Activated CD4-positive, alpha-beta T cell treated with anti-CD3 and anti-CD28 coated beads, Interleukin-2, amount 50 U/mL, for 48 hours (primary cell): Measurements from ENCODE around the gene RAI1.

Experiments
- DNase-seq, 2 experiments: peaks; one replicate each; pipeline ENCODE4 v3.0.0-alpha.2; 2020

The RAI1 gene

DNA sequence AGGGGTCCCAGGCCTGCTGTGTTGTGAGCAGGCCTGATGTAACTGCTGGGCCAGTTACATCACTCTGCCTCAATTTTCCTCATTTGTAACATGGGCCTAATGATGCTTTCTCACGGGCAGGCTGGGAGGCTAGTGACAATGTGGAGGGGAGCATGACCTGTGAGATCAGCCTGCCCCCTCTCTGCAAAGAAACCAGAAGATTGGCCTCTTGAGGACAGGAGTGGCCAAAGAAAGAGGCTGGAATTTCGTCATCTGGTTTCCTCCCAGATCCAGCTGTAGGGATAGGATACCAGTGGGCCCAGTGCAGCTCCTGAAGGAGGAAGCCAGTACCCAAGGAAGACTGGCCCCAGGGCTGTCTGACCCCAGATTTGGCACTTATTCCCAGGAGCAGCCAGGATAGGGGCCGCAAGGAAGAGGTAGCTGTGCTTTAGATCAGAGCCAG, 156.1 kb downstream of the RAI1 start:
- DNase-seq, result no peak

DNA sequence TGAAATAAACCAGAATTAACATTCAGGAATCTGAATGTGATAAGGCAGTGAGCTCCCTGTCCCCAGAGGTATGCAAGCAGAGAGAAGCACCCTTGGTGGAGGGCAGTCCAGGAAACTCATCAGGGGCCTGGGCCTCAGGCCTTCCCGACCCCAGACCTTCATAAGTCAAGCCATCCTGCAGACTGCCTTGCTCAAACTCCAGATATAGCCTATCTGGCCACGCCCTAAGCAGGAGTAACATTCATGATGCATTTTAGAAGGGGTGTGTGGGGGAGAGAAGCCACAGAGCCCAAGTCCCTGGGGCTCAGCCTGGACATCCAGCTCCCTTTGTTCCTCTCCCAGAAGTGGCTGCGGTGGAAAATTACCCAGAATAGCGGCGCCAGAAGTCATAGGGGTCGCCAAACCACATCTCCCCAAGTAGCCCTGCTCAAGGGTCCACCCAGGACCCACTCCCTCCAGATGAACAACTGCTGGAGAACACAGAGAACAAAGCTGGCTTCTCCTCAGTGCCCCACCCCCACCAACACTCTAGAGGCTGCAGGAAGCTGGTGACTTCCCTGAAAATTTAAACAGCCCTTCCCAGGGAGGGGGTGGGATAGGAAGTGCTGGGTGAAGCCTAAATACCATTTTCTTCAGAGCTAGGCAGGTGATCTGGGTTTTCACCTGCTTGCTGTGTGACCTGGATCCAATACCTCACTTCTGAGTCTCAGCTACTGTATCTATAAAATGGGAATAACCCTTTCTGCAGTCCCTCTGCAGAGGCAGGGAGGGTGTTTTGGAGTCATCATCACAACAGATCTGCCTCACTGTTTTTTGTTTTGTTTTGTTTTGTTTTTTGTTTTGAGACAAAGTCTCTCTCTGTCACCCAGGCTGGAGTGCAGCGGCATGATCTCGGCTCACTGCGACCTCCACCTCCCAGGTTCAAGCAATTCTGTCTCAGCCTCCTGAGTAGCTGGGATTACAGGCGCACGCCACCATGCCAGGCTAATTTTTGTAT, 157.0 kb downstream of the RAI1 start:
- DNase-seq, result no peak

DNA sequence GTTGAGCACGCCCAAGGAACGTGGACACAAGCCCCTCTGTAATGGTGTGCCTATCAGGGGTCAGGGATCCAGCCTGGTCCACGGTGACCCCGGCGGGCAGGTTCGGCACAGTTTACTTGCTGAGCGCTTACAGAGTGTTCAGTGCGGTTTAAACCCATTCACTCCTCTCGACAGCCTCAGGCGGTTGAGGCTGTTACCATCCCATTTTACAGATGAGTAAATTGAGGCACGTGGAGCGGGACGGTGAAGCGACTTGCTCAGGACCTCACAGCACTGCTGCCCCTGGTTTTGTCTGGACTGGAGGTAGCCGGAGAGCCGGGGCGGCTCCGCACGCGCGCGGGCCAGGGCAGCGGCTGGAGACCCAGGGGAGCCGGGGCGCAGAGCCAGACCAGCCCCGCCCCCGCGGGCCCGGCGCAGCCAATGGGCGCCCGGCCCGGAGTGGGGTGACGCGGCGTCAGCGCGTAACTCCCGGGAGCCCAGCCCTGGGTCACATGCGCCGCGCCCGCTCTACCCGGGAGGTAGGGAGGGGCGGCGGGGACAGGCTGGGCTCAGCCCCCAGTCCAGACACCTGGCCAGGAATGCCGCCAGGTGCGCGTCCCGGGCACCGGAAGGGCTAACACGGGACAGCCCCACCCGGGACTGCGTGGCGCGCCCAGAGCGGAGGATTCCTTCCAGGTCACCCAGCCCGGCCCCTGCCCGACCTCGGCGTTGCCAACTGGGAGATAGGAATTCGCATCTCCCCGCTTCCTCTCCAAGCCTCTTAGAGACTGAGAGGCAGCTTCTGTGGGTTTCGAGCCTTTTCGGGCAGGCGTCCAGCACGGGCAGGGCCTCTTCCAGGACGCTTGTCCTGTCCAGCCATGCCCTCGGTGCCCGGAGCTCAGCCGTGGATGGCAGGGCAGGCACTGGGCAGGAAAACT, 158.8 kb downstream of the RAI1 start:
- DNase-seq, result peak; percentile 80 to 82

DNA sequence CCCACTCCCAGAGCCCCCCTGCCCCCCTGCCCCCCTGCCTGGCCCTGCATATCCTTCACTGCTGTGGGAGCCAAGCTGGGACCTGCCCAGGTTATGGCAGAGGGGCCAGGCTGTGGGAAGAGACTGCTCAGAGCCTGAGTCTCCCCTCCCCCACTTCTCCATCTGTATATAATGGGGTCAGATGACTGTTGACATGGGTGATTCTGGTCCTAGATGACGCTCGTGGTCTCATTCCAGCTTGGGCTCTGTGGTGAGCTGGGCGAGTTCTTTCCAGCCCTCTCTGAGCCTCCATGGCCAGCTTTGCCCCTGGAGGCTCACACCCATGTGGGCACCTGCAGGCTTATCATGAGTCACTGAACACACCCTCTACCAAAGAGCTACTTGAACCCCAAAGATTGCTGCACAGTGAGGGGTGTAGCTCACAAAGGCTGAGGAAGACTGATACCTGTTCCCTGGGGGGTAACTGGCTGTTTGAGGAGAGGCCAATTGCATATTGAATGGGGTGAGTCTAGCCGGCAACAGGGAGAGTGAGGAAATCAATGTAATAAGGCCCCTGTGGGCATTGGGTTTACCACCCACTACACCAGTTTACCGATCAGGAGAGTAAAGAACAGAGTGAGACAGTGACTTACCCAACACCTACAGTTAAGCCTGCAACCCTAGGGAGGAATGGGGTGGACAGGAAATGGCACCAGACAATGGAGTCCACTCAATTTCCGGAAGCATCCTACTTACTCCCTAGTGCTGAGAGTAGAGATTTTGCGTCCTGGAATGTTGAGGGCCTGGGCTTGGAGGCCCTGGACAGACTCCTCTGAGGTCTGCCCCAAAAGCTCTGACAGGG, 159.7 kb downstream of the RAI1 start:
- DNase-seq, result no peak

DNA sequence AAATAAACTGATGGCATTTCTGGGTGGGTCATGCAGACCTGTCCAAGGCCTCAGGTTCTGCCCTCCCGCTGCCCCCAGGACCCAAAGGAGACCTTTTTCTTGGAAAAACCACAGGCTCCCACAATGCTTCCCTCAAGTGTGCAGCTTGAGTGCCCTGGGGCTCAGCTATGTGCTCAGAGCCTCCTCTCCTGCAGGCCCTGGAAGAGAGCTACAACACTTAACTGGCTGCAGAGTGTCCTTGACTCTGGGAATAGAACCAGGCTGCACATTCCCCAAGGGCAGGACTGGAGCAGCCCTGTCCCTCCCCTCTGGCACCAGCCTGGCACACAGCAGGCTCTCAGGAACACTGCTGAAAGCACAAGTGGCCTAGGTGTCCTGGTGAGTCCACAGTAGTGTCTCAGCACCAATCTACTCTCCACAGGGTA, 160.4 kb downstream of the RAI1 start:
- no peak for DNase-seq

DNA sequence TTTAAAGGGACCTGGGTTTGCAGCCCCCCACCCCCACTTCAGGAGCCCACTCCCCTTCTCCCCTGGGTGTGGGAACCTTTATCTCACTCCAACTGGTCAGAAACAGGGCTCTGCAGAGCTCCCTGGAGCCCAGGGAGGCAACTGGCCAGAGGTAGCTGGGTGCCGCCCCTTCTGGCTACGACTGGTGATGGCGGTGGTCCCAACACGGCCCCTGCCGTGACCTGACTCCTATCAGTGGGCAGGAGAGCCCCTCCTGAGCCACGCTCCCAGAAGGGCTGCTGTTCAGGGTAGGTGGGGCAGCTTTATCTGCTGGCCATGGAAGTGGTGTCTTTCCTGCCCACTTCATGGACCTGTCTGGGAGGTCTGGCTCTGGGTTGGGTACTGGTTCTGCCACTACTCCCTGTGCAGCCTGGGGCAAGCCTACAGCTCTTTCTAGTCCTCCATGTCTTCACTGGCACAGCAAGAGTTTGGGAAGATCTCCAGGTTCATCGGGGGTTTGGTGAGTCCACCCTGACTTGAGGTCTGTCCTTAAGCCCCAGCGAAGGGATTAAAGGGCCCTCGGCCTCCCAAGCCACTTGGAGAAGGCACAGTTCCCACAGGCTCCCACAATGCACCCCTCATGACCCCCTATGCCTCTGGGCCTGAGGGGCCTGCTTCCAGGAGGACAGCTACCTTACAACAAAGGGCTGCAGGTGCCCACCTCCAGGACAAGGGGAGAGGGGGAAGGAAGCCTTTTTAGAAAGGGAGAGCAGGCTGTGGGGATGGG, 161.0 kb downstream of the RAI1 start:
- DNase-seq, result no peak

DNA sequence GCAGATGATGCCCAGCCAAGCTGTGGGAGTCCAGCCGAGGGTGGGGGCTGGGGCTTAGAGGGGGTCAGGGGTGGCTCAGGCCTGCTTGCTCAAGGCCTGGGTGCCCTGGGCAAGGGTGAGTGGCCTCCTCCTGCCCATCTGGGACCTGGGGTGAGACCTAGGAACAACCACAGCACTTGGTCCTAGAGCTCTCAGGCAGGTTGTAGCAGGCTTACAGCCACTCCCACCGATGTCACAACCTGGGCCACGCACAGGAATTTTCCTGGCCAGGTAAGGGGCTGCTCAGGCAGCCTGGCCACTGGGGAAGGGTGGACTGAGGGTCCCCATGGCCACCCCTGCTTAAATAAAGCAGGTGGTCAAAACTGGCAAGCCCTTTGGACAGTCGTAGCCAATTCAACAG, 161.8 kb downstream of the RAI1 start:
- no peak for DNase-seq

DNA sequence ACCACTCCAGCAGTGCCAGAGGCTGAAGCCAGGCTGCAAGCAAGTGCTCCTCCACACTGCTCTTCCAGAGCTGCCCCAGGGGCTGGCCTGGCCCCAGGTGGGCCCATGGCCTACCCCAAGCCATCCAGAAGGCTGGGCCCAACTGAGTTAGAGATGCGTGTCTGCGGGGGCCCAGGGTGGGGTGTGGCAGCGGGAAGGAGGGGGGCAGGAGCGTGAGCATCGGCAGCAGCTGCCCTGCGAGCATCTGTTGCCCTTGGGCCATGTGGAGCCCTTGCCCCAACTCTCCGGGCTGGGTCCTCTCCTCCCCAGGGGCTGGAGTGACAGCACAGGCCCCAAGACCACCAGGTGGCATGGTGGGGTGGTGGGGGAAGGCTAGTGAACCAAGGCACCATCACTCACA, 162.8 kb downstream of the RAI1 start:
- no peak for DNase-seq

DNA sequence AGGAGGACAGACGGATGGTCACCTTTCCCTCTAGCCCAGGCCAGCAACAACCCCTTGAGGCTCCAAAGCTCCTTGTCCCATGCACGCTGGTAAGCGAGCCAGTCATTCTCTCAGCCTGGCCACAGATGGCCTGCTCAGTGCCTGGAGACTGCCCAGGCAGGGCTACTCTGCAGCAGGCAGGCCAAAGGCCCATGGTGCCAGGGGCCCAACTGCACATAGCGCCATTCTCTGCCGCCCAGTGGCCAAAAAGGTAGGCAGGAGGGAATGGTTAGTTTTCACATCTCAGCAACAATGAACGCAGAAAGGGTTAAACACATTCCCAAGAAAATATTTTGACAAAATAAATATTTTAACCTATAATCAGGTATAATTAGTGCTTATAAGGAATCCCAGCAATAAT, 163.2 kb downstream of the RAI1 start:
- DNase-seq, result no peak

DNA sequence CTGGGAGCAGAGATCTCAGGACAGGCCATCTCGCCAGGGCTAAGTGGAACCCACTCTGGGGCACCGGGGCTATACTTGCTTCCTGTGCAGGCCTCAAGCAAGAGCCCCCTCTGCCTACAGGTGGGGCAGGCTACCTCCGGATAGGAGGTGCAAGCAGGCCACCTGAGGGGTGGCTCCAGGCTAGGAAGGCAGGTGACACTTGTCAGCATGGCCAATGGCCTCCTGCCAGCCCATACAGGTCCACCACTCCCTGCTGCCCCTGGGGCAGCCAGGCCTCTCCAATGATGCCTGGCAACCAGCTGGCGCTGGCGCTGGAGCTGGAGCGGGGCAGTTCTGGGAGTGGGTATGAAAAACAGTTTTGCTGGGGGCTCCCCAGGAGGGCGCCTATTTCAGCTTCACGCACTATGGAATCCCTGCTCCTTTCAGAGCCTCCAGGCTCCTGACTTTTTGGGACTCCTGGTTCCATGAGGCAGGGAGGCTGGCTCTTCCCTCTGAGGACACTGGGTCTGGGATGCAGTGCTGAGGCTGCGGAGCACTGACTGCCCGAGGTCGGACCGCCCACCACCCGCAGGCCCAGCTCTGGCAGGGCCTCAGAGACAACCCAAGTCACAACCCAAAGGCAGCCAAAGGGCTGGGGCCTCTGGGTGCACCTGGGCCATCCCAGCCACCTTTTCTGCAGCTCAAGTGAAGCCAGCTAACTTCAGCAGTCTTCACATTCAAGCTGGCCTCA, 164.0 kb downstream of the RAI1 start:
- no peak for DNase-seq

DNA sequence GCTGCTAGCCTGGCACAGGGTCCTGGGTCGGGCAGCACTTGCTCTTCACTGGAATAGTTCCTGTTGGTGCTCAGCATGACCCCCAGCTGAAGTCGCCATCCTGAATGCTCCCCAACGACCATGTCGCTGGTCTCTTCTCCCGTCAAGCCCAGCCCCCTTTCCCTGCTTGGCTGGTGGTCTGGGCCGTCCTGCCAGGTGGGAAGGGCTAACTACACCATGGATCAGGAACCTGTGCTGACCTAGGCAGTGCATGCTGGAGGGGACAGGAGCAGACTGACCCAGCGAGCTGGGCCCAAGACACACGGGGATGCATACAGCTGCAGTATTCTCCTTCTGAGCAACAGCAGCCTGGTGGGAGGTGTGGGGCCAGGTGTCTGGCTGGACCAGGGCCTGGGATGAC, 164.7 kb downstream of the RAI1 start:
- no peak for DNase-seq

DNA sequence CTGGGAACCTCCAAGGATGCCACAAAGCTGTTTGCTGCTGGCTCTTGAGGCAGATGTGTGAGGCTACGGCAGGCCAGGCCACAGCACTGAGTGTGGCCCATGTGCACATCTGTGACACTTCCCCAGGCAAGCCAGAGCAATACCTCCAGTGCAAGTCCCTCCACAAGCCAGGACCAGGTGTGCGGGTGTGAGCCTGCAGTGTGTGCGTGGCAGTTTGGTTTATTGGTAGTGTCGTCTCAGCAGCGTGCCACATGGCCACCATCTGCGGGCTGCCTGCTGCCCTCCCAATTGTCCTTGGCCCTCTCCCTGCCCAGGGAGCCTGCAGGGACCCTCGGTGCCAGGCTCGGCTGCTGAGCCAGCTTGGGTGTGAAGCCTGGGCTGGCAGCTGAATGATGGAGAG, 165.4 kb downstream of the RAI1 start:
- DNase-seq, result no peak

DNA sequence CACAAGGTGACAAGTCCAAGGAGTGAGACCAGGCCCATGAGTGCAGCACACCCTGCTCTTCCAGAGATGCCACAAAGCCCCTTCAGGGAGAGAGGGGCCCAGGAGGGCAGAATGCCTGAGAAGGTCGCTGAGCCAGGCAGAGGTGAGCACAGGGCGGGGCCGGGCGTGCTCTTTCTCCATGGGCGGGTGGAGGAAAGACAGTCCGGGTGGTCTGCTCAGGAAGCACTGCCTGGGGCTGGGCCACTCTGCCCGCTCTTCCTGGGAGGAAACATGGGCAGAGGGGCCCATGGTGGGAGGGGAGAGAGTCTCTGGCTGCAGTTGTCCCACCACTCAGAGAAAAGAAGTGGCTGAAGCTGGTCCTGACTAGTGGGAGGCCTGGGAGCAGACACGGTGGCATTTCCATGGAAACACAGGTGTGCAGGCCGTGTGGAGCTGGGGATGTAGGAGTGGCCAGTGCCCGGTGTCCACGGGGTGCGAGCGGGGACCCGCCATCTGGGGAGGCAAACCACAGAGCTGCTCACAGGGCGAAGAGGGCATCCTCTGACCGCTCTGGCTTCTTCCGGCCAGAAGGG, 165.9 kb downstream of the RAI1 start:
- no peak for DNase-seq

DNA sequence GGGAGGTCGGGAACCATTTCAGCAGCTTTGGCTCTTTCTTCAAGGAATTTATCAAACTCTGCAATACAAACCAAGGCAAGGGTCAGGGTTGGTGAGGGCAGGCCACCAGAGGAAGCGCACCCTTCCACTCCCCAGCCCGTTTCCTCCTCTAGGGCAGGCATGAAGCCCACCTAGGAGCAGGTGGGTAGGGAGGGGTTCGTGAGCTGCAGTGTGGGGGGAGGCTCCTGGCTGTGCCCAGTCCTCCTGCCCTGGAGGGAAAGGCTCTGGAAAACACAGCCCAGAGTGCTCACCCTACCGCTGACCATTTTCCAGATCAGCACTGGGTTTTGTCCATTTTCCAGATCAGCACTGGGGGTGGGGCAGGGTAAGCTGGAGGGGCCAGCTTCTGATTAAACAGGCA, 166.5 kb downstream of the RAI1 start:
- no peak for DNase-seq

DNA sequence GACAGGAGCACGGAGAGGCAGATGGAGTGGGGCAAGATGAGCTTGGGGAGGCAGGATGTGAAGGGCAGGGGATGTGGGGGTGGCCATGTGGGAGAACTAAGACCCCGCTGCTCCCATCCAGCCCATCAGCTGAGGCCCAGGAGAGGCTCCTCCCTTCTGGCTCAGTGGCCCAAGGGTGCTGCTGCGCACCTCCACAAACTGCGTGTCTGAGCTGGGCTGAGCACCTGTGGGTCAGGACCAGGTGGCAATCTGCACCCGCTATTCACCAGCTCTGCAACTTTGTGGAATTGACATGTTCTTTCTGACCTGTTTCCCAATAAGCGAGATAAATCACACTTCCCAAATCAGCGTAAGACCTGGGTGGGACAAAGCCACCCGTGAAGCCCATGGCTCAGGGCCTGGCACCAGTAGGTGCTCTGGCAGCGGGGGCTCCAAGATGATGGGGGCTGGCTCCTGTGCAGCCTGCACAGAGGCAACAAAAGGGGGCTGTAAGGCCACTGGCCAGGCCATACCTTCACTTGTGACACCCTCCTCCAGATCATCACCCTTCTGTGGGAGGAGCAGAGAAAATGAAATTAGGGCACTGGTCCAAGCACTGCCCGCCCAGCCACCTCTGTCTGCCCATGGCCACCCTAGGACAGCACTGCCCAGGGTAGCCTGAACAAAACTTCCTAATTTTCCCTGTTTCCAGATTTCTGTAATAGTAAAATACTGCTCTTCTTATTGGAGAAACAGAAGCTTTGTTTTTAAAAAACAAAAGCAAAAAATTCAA, 167.2 kb downstream of the RAI1 start:
- DNase-seq, result no peak

DNA sequence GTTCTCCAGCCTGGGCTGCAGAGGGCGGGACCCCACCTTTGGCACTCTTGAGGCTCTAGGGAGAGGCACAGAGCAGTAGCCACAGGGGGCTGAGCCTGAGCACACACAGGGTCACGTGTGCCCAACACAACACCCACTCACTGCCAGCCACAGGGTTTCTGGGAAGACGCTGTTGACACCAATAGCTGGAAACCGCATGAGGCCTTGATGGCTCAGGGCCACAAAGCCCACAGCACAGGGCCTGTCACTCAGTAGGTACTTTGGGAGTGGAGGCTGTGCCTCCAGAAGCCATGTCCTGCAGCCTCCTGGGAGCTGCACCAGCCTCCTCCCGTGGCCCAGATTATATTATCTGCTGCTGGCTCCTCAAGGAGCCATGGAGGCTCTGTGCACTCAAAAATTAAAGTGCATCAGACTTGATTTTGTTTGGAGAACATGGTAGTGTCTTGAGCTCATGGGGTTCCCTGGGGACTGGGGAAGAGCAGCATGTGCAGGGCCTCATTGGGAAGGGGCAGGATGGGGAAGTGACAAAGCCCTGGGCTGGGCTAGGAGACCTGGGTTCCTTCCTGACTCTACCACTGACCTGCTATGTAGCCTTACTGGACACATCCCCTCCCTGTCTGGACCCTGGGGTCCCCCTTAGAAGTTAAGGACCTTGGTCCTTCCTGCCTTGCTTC, 168.0 kb downstream of the RAI1 start:
- peak; percentile 86 to 92 for DNase-seq

DNA sequence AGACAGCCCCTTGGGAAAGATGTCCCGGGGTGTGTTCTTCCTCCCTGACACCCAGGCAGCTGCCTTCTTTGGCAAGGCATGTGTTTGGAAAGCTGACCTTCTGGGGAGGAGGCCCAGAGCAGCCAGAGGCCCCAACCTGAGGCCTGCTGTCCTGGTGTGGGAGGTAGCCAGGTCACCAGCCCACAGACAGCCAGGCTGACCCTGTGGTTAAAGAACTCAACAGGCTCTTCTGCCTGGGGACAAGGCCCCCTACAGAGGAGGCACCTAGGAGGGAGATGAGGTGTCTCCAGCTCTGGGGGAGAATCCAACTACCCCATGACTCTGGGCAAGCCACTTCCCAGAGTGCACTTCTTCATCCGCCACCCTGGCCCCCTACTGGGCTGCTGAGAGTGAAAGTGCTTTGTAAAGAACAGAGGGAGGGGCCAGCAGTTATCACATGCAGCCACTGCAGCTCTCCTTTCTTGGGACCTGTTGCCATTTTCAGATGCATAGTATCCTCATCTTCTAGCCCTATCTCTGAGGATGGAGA, 168.7 kb downstream of the RAI1 start:
- peak; percentile 70 to 77 for DNase-seq

DNA sequence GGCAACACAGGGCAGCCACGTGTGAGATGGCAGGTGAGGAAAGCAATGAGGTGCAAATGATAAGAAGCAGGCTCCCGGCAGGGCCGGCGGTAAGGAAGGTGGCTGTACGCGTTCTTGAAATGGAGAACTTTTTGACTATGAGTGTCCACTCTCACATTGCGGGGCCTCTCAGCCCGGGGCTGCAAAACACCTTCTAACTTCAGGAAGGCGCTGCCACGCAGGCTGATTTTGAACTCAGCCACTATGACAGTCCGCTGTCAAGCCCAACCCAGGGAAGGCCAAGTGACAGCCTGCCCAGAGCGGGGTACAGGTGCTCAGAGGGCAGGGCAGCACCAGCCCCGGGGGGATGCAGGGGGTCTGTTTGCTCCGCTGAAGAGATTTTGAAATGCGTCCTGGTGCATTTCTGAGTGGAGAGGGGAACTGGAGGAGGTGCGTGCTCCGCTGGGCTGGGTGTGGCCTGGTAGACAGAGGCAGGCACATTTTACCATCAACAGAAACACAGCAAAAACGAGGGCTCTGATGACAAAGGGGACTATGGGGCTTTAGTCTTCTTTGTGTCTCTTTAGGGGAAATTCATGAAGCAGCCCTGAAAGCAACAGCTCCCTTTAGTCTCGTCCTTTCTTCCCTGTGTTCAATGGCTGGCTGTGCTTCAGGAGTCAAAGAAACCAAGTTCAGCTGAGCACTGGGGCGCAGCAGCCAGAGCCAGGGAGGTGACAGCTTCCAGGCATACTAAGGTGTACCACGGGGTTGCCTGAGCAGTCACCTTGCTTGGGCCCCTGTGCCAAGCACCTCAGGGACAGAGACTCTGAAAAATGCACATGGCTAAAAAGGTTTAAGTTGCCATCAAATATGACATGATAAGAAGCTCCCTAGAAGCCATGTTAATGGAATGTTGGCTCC, 170.1 kb downstream of the RAI1 start:
- DNase-seq, result no peak
